Gastrocnemius medialis (tissue), 4 donors: ENCODE measurements around the gene TXLNB.

Experiments
- CTCF ChIP-seq, 5 experiments: fragments of 450-650 bp in 3 of 5; fragments of 200-600 bp in 2 of 5; sonication (generic) in 2 of 5; IDR thresholded peaks in 4 of 5; conservative IDR thresholded peaks in 1 of 5; 1 replicate in 4 of 5; 2 replicates in 1 of 5; pipeline ENCODE4 v1.5.1; 2016 to 2019; ENCODE audit warnings: antibody characterized with exemption in 5 of 5, mild to moderate bottlenecking in 3 of 5, moderate library complexity in 3 of 5
- POLR2A ChIP-seq, 2 donors: fragments of 450-650 bp; IDR thresholded peaks; one replicate each; pipeline ENCODE4 v1.6.1; 2017; ENCODE audit warnings: antibody characterized with exemption in 2 of 2, mild to moderate bottlenecking in 2 of 2, moderate library complexity in 2 of 2

- TF ChIP-seq POLR2A (IDR thresholded peaks at IDR 0.05): no peak
- TF ChIP-seq CTCF (IDR thresholded peaks at IDR 0.05 in 4 of 5, conservative IDR thresholded peaks at IDR 0.05 in 1 of 5): no peak
Measured at GRCh38 chr6:139257291-139257690, 34.5 kb downstream of the TXLNB start.
